Lung (tissue), 12 donors: Measurements from ENCODE around the gene NTM. TPM values are rescaled to one million over a fixed set of nuclear protein-coding genes. Genes with fewer than 3 reads are reported as not detected.

Experiments
- ATAC-seq: fragments of 200-7000 bp; cut with Tn5 transposase; one replicate; pipeline ENCODE4 v1.9.1; 2020; ENCODE audit warnings: moderate number of reproducible peaks; ENCODE audit not compliant: insufficient read depth, low FRiP score
- DNase-seq, 3 donors: peaks; one replicate each; pipeline ENCODE4 v3.0.0-alpha.2; 2013 to 2017
- H3K27ac ChIP-seq, 2 donors: one replicate each; pipeline ENCODE4 v1.5.1; 2013; ENCODE audit warnings: mild to moderate bottlenecking in 2 of 2, moderate library complexity in 2 of 2, control low read depth in 1 of 2, inconsistent platforms in 1 of 2, low read depth in 1 of 2, low read length in 1 of 2
- H3K27me3 ChIP-seq, 3 donors: one replicate each; pipeline ENCODE4 v1.5.1; 2013; ENCODE audit warnings: low read length in 2 of 3; ENCODE audit not compliant: control insufficient read depth in 3 of 3, insufficient read depth in 3 of 3
- H3K36me3 ChIP-seq, 4 donors: one replicate each; pipeline ENCODE4 v1.5.1; 2013; ENCODE audit warnings: low read length in 4 of 4, mild to moderate bottlenecking in 1 of 4, moderate library complexity in 1 of 4; ENCODE audit not compliant: control insufficient read depth in 4 of 4, insufficient read depth in 4 of 4
- H3K4me1 ChIP-seq, 5 donors: one replicate each; pipeline ENCODE4 v1.5.1; 2013; ENCODE audit warnings: low read length in 5 of 5, mild to moderate bottlenecking in 2 of 5, moderate library complexity in 1 of 5; ENCODE audit not compliant: control insufficient read depth in 5 of 5, insufficient read depth in 5 of 5
- H3K4me3 ChIP-seq: one replicate; pipeline ENCODE4 v1.5.1; 2013; ENCODE audit warnings: mild to moderate bottlenecking, control low read depth, moderate library complexity
- H3K9ac ChIP-seq, 2 donors: one replicate each; pipeline ENCODE4 v1.5.1; 2013; ENCODE audit warnings: low read length in 2 of 2, control low read depth in 1 of 2; ENCODE audit not compliant: insufficient read depth in 1 of 2
- H3K9me3 ChIP-seq, 4 donors: one replicate each; pipeline ENCODE4 v1.5.1; 2013; ENCODE audit warnings: low read length in 3 of 4, mild to moderate bottlenecking in 1 of 4, moderate library complexity in 1 of 4; ENCODE audit not compliant: control insufficient read depth in 4 of 4, insufficient read depth in 3 of 4
- CTCF ChIP-seq: IDR thresholded peaks from 2 replicates; pipeline ENCODE4 v1.5.1; 2012; ENCODE audit warnings: mild to moderate bottlenecking; ENCODE audit errors: control extremely low read depth, extremely low read depth
- WGBS, 2 donors: extraction: QIAGEN DNeasy Blood & Tissue Kit; methylation state at CpG; one replicate each; pipeline ENCODE4 v1.1.7; 2013; 5-methylcytosine and 5-hydroxymethylcytosine counted together
- polyA plus RNA-seq, 2 donors: library from polyadenylated mRNA; stranded (reverse); fragments of 200-250 nt; gene quantifications; one replicate each; pipeline ENCODE4 v1.2.1, GENCODE V29; 2013
- total RNA-seq, 2 donors: library from RNA; depleted of rRNA in 1 of 2; stranded (reverse); fragments of >200 nt in 1 of 2; gene quantifications; one replicate each; pipeline ENCODE4 v1.2.1, GENCODE V29; 2014 to 2021
- donor health status: control.
- donor health status: control.
- donor health status: Bipolar disorder and iron deficiency.
- donor health status: healthy.
- donor health status: DM: yes; HTN: yes; CAD: no.

The NTM gene
- total and polyA plus RNA-seq, 4 donors: 0.39 to 30.9 (median 7.2) TPM

GRCh38 chr11:132298357-132298756, 927.9 kb downstream of the NTM start:
- no peak for TF ChIP-seq CTCF
- Histone ChIP-seq H3K4me1 (no peaks in the 10 kb centered on the region), H3K27ac (no peak overlapping the region), H3K27me3 (no peaks in the 10 kb centered on the region), H3K9me3 (peaks cover 0 to 2% (median 0%) of the 10 kb centered on the region in 4 donors), H3K9ac (no peak overlapping the region), H3K4me3 (no peak overlapping the region), H3K36me3 (no peaks in the 10 kb centered on the region)
- DNase-seq (no peak), ATAC-seq (no peak)
- WGBS, 2 donors: 89 to 94% methylated on average over 4 of the region's 4 CpGs

- TF ChIP-seq CTCF: no peak
- H3K4me3 ChIP-seq: no peak overlapping the region
- no peak for ATAC-seq
These were observed 929.9 kb downstream of the NTM start for GRCh38 chr11:132300283-132300682.

GRCh38 chr11:132301465-132301864, 931.0 kb downstream of the NTM start:
- H3K27ac ChIP-seq: no peak overlapping the region
- 73 to 78% methylated on average over 1 of the region's 1 CpG for WGBS, 2 donors

More at GRCh38 chr11:132300283-132300682, 929.9 kb downstream of the NTM start:
- DNase-seq: no peak
- peaks cover 0 to 3% (median 0%) of the 10 kb centered on the region in 4 donors for H3K9me3 ChIP-seq
- H3K27ac ChIP-seq: no peak overlapping the region
- H3K9ac ChIP-seq: no peak overlapping the region
- no peaks in the 10 kb centered on the region for H3K27me3 ChIP-seq
- H3K36me3 ChIP-seq: no peaks in the 10 kb centered on the region
- 73% methylated on average over 5 of the region's 5 CpGs for WGBS, 2 donors
- H3K4me1 ChIP-seq: no peaks in the 10 kb centered on the region

More at GRCh38 chr11:132301465-132301864, 931.0 kb downstream of the NTM start:
- no peak for TF ChIP-seq CTCF
- Histone ChIP-seq H3K4me3 (no peak overlapping the region), H3K9me3 (peaks cover 0 to 3% (median 0%) of the 10 kb centered on the region in 4 donors), H3K9ac (no peak overlapping the region), H3K4me1 (no peaks in the 10 kb centered on the region), H3K27me3 (no peaks in the 10 kb centered on the region), H3K36me3 (no peaks in the 10 kb centered on the region)
- DNase-seq (no peak), ATAC-seq (no peak)
